Right forelimb (tissue), 1 donor: ENCODE results near the gene OS9.
"Not testable (repeated sequence)": the region's sequence is repeated elsewhere in the genome, so short reads cannot be mapped to it uniquely, and the experiment has no call there.

ENCODE experiments used
- DNase-seq: peaks from one replicate; pipeline ENCODE4 v3.0.0-alpha.2; 2018

Gene OS9

GRCh38 chr12:57693659-57694458 lies at the start of gene OS9:
Gene OS9 (plus strand): TSS chr12:57694132. CDS start chr12:57694162, 30 bp downstream.
- DNase-seq: peak; percentile 93

- not testable (repeated sequence) for DNase-seq
Measured at GRCh38 chr12:57645990-57646658, 47.8 kb upstream of the OS9 start.

DNA sequence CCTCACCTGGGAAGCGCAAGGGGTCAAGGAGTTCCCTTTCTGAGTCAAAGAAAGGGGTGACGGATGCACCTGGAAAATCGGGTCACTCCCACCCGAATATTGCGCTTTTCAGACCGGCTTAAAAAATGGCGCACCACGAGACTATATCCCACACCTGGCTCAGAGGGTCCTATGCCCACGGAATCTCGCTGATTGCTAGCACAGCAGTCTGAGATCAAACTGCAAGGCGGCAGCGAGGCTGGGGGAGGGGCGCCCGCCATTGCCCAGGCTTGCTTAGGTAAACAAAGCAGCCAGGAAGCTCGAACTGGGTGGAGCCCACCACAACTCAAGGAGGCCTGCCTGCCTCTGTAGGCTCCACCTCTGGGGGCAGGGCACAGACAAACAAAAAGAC lies 47.3 kb upstream of the OS9 start:
- not testable (repeated sequence) for DNase-seq

- DNase-seq: no peak
Measured at GRCh38 chr12:57654042-57654441, 39.9 kb upstream of the OS9 start.

DNA sequence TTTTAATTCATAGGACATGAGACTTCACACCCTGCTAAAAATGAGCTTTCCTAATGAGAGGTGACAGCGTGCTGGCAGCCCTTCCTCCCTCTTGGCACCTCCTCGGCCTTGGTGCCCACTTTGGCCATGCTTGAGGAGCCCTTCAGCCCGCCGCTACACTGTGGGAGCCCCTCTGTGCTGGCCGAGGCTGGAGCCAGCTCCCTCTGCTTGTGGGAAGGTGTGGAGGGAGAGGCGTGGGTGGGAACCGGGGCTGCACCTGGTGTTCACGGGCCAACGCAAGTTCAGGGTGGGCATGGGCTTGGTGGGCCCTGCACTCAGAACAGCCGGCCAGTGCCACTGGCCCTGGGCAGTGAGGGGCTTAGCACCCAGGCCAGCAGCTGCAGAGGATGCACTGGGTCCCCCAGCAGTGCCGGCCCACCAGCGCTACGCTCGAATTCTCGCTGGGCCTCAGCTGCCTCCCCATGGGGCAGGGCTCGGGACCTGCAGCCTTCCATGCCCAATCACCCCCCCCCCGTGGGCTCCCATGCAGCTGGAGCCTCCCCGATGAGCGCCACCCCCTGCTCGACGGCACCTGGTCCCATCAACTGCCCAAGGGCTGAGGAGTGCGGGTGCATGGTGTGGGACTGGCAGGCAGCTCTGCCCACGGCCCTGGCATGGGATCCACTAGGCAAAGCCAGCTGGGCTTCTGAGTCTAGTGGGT lies 38.2 kb upstream of the OS9 start:
- DNase-seq: no peak

DNA sequence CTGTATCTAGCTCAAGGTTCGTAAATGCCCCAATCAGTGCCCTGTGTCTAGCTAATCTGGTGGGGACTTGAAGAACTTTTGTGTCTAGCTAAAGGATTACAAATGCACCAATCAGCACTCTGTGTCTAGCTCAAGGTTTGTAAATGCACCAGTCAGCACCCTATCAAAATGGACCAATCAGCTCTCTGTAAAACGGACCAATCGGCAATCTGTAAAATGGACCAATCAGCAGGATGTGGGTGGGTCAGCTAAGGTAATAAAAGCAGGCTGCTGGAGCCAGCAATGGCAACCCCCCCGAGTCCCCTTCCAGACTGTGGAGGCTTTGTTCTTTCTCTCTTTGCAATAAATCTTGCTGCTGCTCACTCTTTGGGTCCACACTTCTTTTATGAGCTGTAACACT lies 37.5 kb upstream of the OS9 start:
- not testable (repeated sequence) for DNase-seq

- no peak for DNase-seq
Measured at GRCh38 chr12:57657744-57658143, 36.2 kb upstream of the OS9 start.

DNA sequence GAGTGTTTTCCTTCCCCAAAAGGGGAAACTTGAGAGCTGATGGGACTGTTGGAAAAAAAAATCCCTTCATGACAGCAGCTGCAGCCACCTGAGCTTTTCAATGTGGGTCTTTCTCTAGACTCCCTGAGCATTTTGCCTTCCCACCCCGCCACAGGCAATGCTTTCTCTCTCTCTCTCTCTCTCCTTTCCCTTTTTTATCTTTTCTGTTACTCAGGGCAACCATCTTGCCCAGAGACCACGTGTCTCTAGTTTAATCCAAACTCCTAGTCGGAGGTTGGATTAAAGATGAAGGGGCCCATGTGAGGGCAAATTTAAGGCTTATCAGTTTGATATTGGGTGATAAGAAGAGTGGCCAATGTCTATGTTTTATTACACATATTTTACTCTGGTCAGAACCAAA lies 35.0 kb upstream of the OS9 start:
- DNase-seq: no peak

- DNase-seq: no peak
Measured at GRCh38 chr12:57661376-57661775, 32.6 kb upstream of the OS9 start.

DNA sequence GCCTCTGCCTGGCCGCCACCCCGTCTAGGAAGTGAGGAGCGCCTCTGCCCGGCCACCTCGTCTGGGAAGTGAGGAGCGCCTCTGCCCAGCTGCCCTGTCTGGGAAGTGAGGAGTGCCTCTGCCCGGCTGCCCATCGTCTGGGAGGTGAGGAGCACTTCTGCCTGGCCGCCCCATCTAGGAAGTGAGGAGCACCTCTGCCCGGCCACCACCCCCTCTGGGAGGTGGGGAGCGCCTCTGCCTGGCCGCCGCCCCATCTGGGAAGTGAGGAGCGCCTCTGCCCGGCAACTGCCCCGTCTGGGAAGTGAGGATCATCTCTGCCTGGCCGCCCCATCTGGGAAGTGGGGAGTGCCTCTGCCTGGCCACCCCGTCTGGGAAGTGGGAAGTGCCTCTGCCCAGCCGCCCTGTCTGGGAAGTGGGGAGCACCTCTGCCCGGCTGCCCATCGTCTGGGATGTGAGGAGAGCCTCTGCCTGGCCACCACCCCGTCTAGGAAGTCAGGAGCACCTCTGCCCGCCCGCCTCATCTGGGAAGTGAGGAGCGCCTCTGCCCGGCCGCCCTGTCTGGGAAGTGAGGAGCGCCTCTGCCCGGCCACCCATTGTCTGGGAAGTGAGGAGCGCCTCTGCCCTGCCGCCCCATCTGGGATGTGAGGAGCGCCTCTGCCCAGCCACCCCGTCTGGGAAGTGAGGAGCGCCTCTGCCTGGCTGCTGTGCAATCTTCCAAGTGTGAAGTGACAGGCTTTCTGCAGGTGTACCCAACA lies 28.7 kb upstream of the OS9 start:
- not testable (repeated sequence) for DNase-seq

DNA sequence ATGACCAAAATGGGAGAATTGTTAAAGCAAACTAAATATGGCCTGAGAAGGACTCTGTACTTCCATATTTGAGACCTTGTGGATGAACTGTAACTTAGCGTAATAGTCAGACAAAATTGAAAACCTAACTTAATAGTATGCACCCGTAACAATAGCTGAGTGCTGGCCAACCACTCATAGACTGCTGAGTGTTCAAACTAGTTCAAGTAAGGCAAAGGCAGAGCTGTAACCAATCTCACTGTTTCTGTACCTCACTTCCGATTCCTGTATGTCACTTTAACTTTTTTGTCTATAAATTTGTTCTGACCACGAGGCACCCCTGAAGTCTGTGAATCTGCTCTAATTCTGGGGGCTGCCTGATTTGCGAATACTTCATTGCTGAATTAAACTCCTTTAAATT lies 27.0 kb upstream of the OS9 start:
- no peak for DNase-seq

DNA sequence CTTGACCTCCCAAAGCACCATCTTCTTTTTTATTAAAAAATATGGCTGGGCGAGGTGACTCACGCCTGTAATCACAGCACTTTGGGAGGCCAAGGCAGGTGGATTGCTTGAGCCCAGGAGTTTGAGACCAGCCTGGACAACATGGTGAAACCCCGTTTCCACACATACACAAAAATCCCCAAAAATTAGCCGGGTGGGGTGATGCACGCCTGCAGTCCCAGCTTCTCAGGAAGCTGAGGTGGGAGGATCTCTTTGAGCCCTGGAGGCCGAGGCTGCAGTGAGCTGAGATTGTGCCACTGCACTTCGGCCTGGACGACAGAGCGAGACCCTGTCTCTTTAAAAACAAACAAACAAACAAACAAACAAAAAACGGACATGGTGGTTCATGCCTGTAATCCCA lies 24.2 kb upstream of the OS9 start:
- not testable (repeated sequence) for DNase-seq

DNA sequence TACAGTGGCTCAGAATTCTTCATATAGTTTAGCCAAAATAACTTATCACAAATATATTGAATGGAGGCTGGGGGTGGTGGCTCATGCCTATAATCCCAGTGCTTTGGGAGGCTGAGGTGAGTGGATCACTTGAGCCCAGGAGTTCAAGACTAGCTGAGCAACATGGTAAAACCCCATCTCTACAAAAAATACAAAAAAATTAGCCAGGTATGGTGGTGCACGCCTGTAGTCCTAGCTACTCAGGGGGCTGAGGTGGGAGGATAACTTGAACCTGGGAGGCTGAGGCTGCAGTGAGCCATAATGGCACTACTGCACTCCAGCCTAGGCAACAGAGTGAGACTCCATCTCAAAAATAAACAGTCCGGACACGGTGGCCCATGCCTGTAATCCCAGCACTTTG lies 22.1 kb upstream of the OS9 start:
- DNase-seq: not testable (repeated sequence)

- DNase-seq: no peak
Measured at GRCh38 chr12:57672801-57673200, 21.1 kb upstream of the OS9 start.

- DNase-seq: no peak
Measured at GRCh38 chr12:57674691-57675090, 19.2 kb upstream of the OS9 start.

DNA sequence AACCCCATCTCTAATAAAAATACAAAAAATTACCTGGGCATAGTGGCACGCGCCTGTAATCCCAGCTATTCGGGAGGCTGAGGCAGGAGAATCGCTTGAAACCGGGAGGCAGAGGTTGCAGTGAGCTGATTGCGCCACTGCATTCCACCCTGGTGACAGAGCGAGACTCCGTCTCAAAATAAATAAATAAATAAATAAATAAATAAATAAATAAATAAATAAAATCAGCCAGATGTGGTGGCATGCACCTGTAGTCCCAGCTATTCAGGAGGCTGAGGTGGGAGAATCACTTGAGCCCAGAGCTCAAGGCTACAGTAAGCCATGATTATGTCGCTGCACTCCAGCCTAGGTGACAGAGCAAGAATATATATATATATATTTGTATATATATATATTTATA lies 16.0 kb upstream of the OS9 start:
- not testable (repeated sequence) for DNase-seq

DNA sequence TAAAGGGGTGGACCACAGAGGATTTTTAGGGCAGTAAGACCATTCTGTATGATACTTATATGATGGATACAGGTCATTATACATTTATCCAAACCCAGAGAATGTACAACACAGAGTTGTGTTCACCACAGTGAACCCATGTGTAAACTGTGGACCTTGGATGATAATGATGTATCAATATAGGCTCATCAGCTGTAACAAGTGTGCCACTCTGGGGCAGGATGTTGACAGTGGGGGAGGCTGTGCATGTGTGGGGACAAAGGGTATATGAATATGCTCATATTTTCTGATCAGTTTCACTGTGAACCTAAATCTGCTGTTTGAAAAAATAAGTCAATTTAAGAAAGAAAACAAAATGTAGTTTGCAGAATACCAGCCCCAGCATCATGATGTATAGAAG lies 14.2 kb upstream of the OS9 start:
- DNase-seq: no peak

GRCh38 chr12:57687862-57688261 lies 6.1 kb upstream of the OS9 start:
- DNase-seq: no peak

GRCh38 chr12:57688931-57689330 lies 5.0 kb upstream of the OS9 start:
- DNase-seq: no peak

DNA sequence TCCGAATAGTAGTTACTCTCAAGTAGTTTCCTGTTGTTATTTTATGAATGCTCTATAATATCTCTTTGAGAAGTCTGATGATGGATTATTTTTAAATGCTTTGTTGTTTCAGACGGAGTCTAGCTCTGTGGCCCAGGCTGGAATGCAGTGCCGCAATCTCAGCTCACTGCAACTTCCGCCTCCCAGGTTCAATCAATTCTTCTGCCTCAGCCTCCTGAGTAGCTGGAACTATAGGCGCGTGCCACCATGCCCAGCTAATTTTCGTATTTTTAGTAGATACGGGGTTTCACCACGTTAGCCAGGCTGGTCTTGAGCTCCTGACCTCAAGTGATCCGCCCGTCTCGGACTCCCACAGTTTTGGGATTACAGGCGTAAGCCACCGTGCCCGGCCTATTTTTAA lies 1.4 kb upstream of the OS9 start:
- no peak for DNase-seq

DNA sequence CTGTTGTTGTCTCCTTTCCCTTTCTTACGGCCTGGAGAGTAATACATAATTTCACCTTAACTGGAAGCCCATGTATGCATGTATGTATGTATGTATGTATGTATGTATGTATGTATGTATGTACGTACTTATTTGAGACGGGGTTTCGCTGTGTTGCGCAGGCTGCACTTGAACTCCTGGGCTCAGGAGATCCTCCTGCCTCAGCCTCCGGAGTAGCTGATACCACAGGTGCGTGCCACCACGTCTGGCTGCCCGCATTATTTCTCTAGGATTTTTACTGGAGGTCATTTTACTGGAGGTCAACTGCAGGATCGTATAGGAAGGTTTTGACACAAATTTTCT lies 644 bp upstream of the OS9 start:
- no peak for DNase-seq

DNA sequence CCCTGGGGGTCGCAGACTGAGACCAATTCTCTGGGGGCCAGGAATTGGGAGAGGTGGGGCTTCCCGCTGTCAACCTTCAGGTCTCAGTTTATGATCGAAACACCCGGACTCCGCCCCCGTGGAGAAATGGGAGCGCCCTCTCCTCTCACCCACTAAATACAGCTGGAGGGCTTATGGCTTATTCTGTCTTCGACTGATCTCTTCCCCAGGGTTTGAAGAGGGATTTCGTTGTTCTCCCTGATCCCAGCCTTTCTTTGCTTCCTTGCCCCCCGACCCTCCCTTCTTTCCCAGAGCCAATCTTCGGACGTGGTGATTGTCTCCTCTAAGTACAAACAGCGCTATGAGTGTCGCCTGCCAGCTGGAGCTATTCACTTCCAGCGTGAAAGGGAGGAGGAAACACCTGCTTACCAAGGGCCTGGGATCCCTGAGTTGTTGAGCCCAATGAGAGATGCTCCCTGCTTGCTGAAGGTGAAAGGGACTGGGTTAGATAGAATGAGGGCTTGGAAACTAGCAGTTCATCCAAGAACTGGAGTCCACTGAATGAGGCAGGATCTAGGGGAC lies 607 bp downstream of the OS9 start:
- no peak for DNase-seq
